ENCODE results near the gene SLC2A1.

SLC2A1 gene

GRCh38 chr1:42940851-42941639 is 17.6 kb downstream of the SLC2A1 start:
- DNase-seq, result no peak

GRCh38 chr1:42938645-42939615 is 19.7 kb downstream of the SLC2A1 start:
- no peak for DNase-seq

- DNase-seq, result peak; percentile 48
Measured at GRCh38 chr1:42937836-42938644, 20.6 kb downstream of the SLC2A1 start.

GRCh38 chr1:42937141-42937696 is 21.4 kb downstream of the SLC2A1 start:
- no peak for DNase-seq

GRCh38 chr1:42936309-42937078 is 22.2 kb downstream of the SLC2A1 start:
- no peak for DNase-seq

GRCh38 chr1:42935971-42936308 is 22.7 kb downstream of the SLC2A1 start:
- no peak for DNase-seq

GRCh38 chr1:42935313-42935895 is 23.3 kb downstream of the SLC2A1 start:
- DNase-seq, result no peak

- no peak for DNase-seq
Measured at GRCh38 chr1:42934541-42935312, 23.9 kb downstream of the SLC2A1 start.

- no peak for DNase-seq
Measured at GRCh38 chr1:42933610-42934491, 24.8 kb downstream of the SLC2A1 start.

- DNase-seq, result no peak
Measured at GRCh38 chr1:42933060-42933586, 25.5 kb downstream of the SLC2A1 start.

- DNase-seq, result no peak
Measured at GRCh38 chr1:42932442-42932941, 26.2 kb downstream of the SLC2A1 start.

- peak; percentile 85 for DNase-seq
Measured at GRCh38 chr1:42931911-42932422, 26.7 kb downstream of the SLC2A1 start.

- peak; percentile 77 for DNase-seq
Measured at GRCh38 chr1:42931108-42931539, 27.5 kb downstream of the SLC2A1 start.

GRCh38 chr1:42930178-42931107 is 28.2 kb downstream of the SLC2A1 start:
- no peak for DNase-seq

GRCh38 chr1:42929434-42930177 is 29.1 kb downstream of the SLC2A1 start:
- no peak for DNase-seq

GRCh38 chr1:42928859-42929258 is 29.8 kb downstream of the SLC2A1 start:
- no peak for DNase-seq
